K562 (cell line): ENCODE results near the gene SPATC1L. TPM values are rescaled to one million over a fixed set of nuclear protein-coding genes. Genes with fewer than 3 reads are reported as not detected.
A peak's percentile ranks its signal among the peaks of the same experiment; 100 is the strongest.

Source experiments
- ARID3A ChIP-seq: IDR thresholded peaks from 2 replicates; pipeline ENCODE4 v1.6.1; 2012; ENCODE audit warnings: low read depth, low read length, improper control_type of control experiment, borderline replicate concordance
- ARID3B ChIP-seq: fragments of 250-450 bp; sonication (Bioruptor Pico); IDR thresholded peaks from 2 replicates; pipeline ENCODE4 v1.4.0; 2020; ENCODE audit warnings: borderline replicate concordance
- E2F6 ChIP-seq, 2 experiments: IDR thresholded peaks; 2 replicates each; pipeline ENCODE4 v1.6.1; 2011; ENCODE audit warnings: borderline replicate concordance in 1 of 2, control low read depth in 1 of 2, low read depth in 1 of 2, low read length in 1 of 2, mild to moderate bottlenecking in 1 of 2, mixed read lengths in 1 of 2, moderate library complexity in 1 of 2; ENCODE audit not compliant: insufficient read depth in 1 of 2, insufficient read length in 1 of 2, poor library complexity in 1 of 2, severe bottlenecking in 1 of 2; ENCODE audit errors: extremely low read depth in 1 of 2
- EWSR1 ChIP-seq: fragments of 450-650 bp; IDR thresholded peaks from 2 replicates; pipeline ENCODE4 v1.6.1; 2018; ENCODE audit warnings: borderline replicate concordance, mild to moderate bottlenecking, low read depth, moderate library complexity; ENCODE audit not compliant: partially characterized antibody
- FOS ChIP-seq: IDR thresholded peaks from 3 replicates; pipeline ENCODE4 v1.6.1; 2011; ENCODE audit not compliant: insufficient read length; ENCODE audit errors: extremely low read depth
- FOXA3 ChIP-seq, 2 experiments: fragments of 450-650 bp in 1 of 2; sonication (generic) in 1 of 2; formaldehyde crosslinking; IDR thresholded peaks in 1 of 2; conservative IDR thresholded peaks in 1 of 2; 2 replicates each; pipeline versions ENCODE4 v1.4.0 to v1.8.0; 2020 to 2022; ENCODE audit warnings: mild to moderate bottlenecking in 2 of 2, missing genetic modification reagents in 1 of 2
- FOXP4 ChIP-seq: sonication (generic); formaldehyde crosslinking; IDR thresholded peaks from 2 replicates; pipeline ENCODE4 v1.8.0; 2022; ENCODE audit warnings: mild to moderate bottlenecking, missing genetic modification reagents, borderline replicate concordance
- HNRNPL ChIP-seq: fragments of 200-400 bp; formaldehyde crosslinking; IDR thresholded peaks from 2 replicates; pipeline ENCODE4 v1.6.1; 2017; ENCODE audit warnings: low read depth, mild to moderate bottlenecking, low read length
- KAT2B ChIP-seq: IDR thresholded peaks from one replicate; pipeline ENCODE4 v1.6.1; 2012; ENCODE audit warnings: low read depth, mild to moderate bottlenecking, control low read depth, inconsistent platforms, low read length, moderate library complexity
- MAX ChIP-seq: sonication (generic); formaldehyde crosslinking; IDR thresholded peaks from 2 replicates; pipeline ENCODE4 v1.9.0; 2022; ENCODE audit warnings: mild to moderate bottlenecking, missing genetic modification reagents
- NCOA6 ChIP-seq: fragments of 450-650 bp; IDR thresholded peaks from 2 replicates; pipeline ENCODE4 v1.6.1; 2017; ENCODE audit warnings: mild to moderate bottlenecking
- NEUROD1 ChIP-seq: fragments of 150-350 bp; IDR thresholded peaks from 2 replicates; pipeline ENCODE4 v1.6.1; 2014; ENCODE audit warnings: borderline replicate concordance, low read length, low read depth; ENCODE audit not compliant: partially characterized antibody
- NFIC ChIP-seq: fragments of 450-650 bp; IDR thresholded peaks from 2 replicates; pipeline ENCODE4 v1.6.1; 2017; ENCODE audit warnings: mild to moderate bottlenecking, inconsistent platforms
- NR2F6 ChIP-seq: fragments of 450-650 bp; formaldehyde crosslinking; IDR thresholded peaks from 2 replicates; pipeline ENCODE4 v1.4.0; 2020; ENCODE audit warnings: mild to moderate bottlenecking
- PCBP2 ChIP-seq: fragments of 200-400 bp; formaldehyde crosslinking; IDR thresholded peaks from 2 replicates; pipeline ENCODE4 v1.6.1; 2018; ENCODE audit warnings: low read length, low read depth, mild to moderate bottlenecking, moderate library complexity; ENCODE audit not compliant: poor library complexity, severe bottlenecking
- PRPF4 ChIP-seq: fragments of 200-400 bp; formaldehyde crosslinking; IDR thresholded peaks from one replicate; pipeline ENCODE4 v1.6.1; 2017; ENCODE audit warnings: low read length, low read depth, mild to moderate bottlenecking; ENCODE audit not compliant: insufficient read depth, poor library complexity, severe bottlenecking
- SIRT6 ChIP-seq: IDR thresholded peaks from one replicate; pipeline ENCODE4 v1.6.1; 2012; ENCODE audit warnings: low read depth, mild to moderate bottlenecking, control low read depth, inconsistent platforms, low read length, moderate library complexity
- TAL1 ChIP-seq: fragments of 450-650 bp; IDR thresholded peaks from 2 replicates; pipeline ENCODE4 v1.6.1; 2016; ENCODE audit warnings: mild to moderate bottlenecking
- TCF7L2 ChIP-seq: fragments of 150-350 bp; IDR thresholded peaks from 2 replicates; pipeline ENCODE4 v1.6.1; 2016; ENCODE audit warnings: low read depth, mild to moderate bottlenecking, low read length, moderate library complexity
- ZEB2 ChIP-seq: fragments of 450-650 bp; IDR thresholded peaks from 2 replicates; pipeline ENCODE4 v1.6.1; 2016
- polyA plus RNA-seq, 8 experiments: library from polyadenylated mRNA; depleted of rRNA in 4 of 8; stranded (reverse) in 5 of 8; unstranded in 3 of 8; fragments of >200 nt; fragmentation: Nextera tagmentation in 2 of 8; fragmentation: Illumina TruSeq in 1 of 8; extraction: Ambion mirVana in 2 of 8; extraction: Trizol in 1 of 8; gene quantifications; 2 replicates each; pipeline versions ENCODE4 v1.2.1 to v1.2.3, GENCODE V29; 2011 to 2014; ENCODE audit warnings: inconsistent platforms in 1 of 8, missing spikeins in 1 of 8
- total RNA-seq, 7 experiments: library from RNA; depleted of rRNA in 6 of 7; stranded (reverse); fragments of >200 nt in 6 of 7; fragmentation: Illumina TruSeq in 2 of 7; extraction: Trizol in 2 of 7; gene quantifications; 2 replicates each; pipeline versions ENCODE4 v1.2.1 to v1.2.3, GENCODE V29; 2011 to 2021; ENCODE audit warnings: low replicate concordance in 1 of 7

The SPATC1L gene
- total and polyA plus RNA-seq, 9 of the 15 experiments (the other 6 are each of a cell fraction or from before 2014, with no cell fraction given): 0.14 to 121 (median 34.0) TPM; not detected in 1

- TF ChIP-seq PCBP2 (no peak), TAL1 (no peak), ZEB2 (no peak), NFIC (no peak), SIRT6 (no peak), FOS (no peak), PRPF4 (no peak), NEUROD1 (no peak), KAT2B (no peak), ARID3A (no peak), ARID3B (no peak), HNRNPL (0 out of 2 replicates have a peak, but pooled peaks have one; percentile 7), MAX (CRISPR knock-in tag) (0 out of 2 replicates have a peak, but pooled peaks have one; percentile 21), FOXP4 (no peak), FOXA3 (CRISPR knock-in tag; conservative IDR thresholded peaks at IDR 0.05 in 1 of 2, IDR thresholded peaks at IDR 0.05 in 1 of 2) (no peak), NCOA6 (no peak), TCF7L2 (no peak), NR2F6 (no peak), E2F6 (IDR thresholded peaks at IDR 0.05; ENCODE audit: borderline replicate concordance in 1 of 2, extremely low read depth in 1 of 2, insufficient read depth in 1 of 2, insufficient read length in 1 of 2, low read depth in 1 of 2, low read length in 1 of 2, poor library complexity in 1 of 2, severe bottlenecking in 1 of 2) (peak in 1 of 2 experiments; percentile 13), EWSR1 (no peak)
Measured at GRCh38 chr21:46131838-46132651, 52.2 kb downstream of the SPATC1L start (continued).
